HEK293 (cell line): ENCODE data around the gene CD177.

ENCODE experiments used
- CTCF ChIA-PET: fragments of 350-600 bp; formaldehyde crosslinking; extraction: SDS; loops from one replicate; lab custom pipeline; 2021; ENCODE audit warnings: antibody characterized with exemption; lab: Yijun Ruan, JAX
- POLR2A ChIA-PET: fragments of 300-600 bp; formaldehyde crosslinking; extraction: SDS; loops from one replicate; lab custom pipeline; 2020; ENCODE audit warnings: antibody characterized with exemption, inconsistent platforms; lab: Yijun Ruan, JAX
- H3K27ac ChIP-seq: fragments of 200-500 bp; sonication (Bioruptor generic); 2 replicates; pipeline ENCODE4 v1.5.1; 2014; ENCODE audit warnings: low read depth, low read length, control low read depth, inconsistent platforms; ENCODE audit errors: extremely low read depth
- H3K36me3 ChIP-seq, 2 experiments: fragments of 200-500 bp in 1 of 2; sonication (Bioruptor generic) in 1 of 2; 1 replicate in 1 of 2; 2 replicates in 1 of 2; pipeline ENCODE4 v1.5.1; 2014 to 2017; ENCODE audit warnings: inconsistent platforms in 2 of 2, low read length in 2 of 2; ENCODE audit not compliant: control insufficient read depth in 2 of 2, insufficient read depth in 1 of 2
- H3K4me1 ChIP-seq: fragments of 200-500 bp; sonication (Bioruptor generic); 2 replicates; pipeline ENCODE4 v1.5.1; 2014; ENCODE audit warnings: mild to moderate bottlenecking, low read length, inconsistent platforms; ENCODE audit not compliant: control insufficient read depth, insufficient read depth
- H3K4me3 ChIP-seq: 2 replicates; pipeline ENCODE4 v1.5.1; 2011; ENCODE audit warnings: low read depth, mild to moderate bottlenecking, control low read depth, low read length, moderate library complexity
- H3K9me3 ChIP-seq: fragments of 200-500 bp; sonication (Bioruptor generic); 2 replicates; pipeline ENCODE4 v1.5.1; 2014; ENCODE audit warnings: low read depth, low read length, inconsistent platforms; ENCODE audit not compliant: control insufficient read depth, insufficient read depth
- HOXC10 ChIP-seq: sonication (generic); formaldehyde crosslinking; IDR thresholded peaks from 2 replicates; pipeline ENCODE4 v1.8.1; 2023; ENCODE audit warnings: mild to moderate bottlenecking, missing genetic modification reagents
- KLF10 ChIP-seq: fragments of 450-650 bp; IDR thresholded peaks from 2 replicates; pipeline ENCODE4 v1.5.1; 2018; ENCODE audit warnings: missing biosample characterization, mild to moderate bottlenecking, missing genetic modification characterization
- OSR2 ChIP-seq: fragments of 450-650 bp; formaldehyde crosslinking; IDR thresholded peaks from 2 replicates; pipeline ENCODE4 v1.5.1; 2016; ENCODE audit warnings: missing biosample characterization, missing genetic modification characterization
- PRDM10 ChIP-seq: fragments of 450-650 bp; formaldehyde crosslinking; IDR thresholded peaks from 2 replicates; pipeline ENCODE4 v1.5.1; 2016; ENCODE audit warnings: missing biosample characterization, missing genetic modification characterization
- ZBTB20 ChIP-seq: fragments of 450-650 bp; formaldehyde crosslinking; IDR thresholded peaks from 2 replicates; pipeline ENCODE4 v1.5.1; 2016; ENCODE audit warnings: missing biosample characterization, missing genetic modification characterization
- ZFP69B ChIP-seq: fragments of 450-650 bp; formaldehyde crosslinking; IDR thresholded peaks from 2 replicates; pipeline ENCODE4 v1.5.1; 2016; ENCODE audit warnings: missing biosample characterization, missing genetic modification characterization
- ZNF311 ChIP-seq: fragments of 450-650 bp; formaldehyde crosslinking; IDR thresholded peaks from 2 replicates; pipeline ENCODE4 v1.5.1; 2017; ENCODE audit warnings: missing biosample characterization, missing genetic modification characterization, borderline replicate concordance
- ZNF510 ChIP-seq: fragments of 450-650 bp; formaldehyde crosslinking; IDR thresholded peaks from 2 replicates; pipeline ENCODE4 v1.5.1; 2018; ENCODE audit warnings: mild to moderate bottlenecking, missing genetic modification characterization, missing biosample characterization; ENCODE audit not compliant: insufficient replicate concordance
- ZNF76 ChIP-seq: fragments of 450-650 bp; formaldehyde crosslinking; IDR thresholded peaks from 2 replicates; pipeline ENCODE4; 2016; ENCODE audit warnings: low read depth, missing biosample characterization, missing genetic modification characterization, borderline replicate concordance
- ZNF830 ChIP-seq: fragments of 450-650 bp; IDR thresholded peaks from 2 replicates; pipeline ENCODE4 v1.5.0; 2018; ENCODE audit warnings: missing biosample characterization, missing genetic modification characterization, low read depth, mild to moderate bottlenecking, moderate library complexity
- ZXDB ChIP-seq: fragments of 450-650 bp; formaldehyde crosslinking; IDR thresholded peaks from 2 replicates; pipeline ENCODE4 v1.5.1; 2016; ENCODE audit warnings: missing biosample characterization, missing genetic modification characterization
- TF ChIP-seq, protein P1 (sequence below): fragments of 450-650 bp; formaldehyde crosslinking; IDR thresholded peaks from 2 replicates; pipeline ENCODE4 v1.5.1; 2016; ENCODE audit warnings: missing biosample characterization, missing genetic modification characterization, borderline replicate concordance
- TF ChIP-seq, protein P2 (sequence below): fragments of 450-650 bp; IDR thresholded peaks from 2 replicates; pipeline ENCODE4 v1.5.1; 2018; ENCODE audit warnings: missing biosample characterization, mild to moderate bottlenecking, missing genetic modification characterization
- TF ChIP-seq, protein P3 (sequence below): fragments of 450-650 bp; formaldehyde crosslinking; IDR thresholded peaks from 2 replicates; pipeline ENCODE4 v1.5.1; 2016; ENCODE audit warnings: missing biosample characterization, missing genetic modification characterization
- TF ChIP-seq, protein P4 (sequence below): fragments of 450-650 bp; formaldehyde crosslinking; IDR thresholded peaks from 2 replicates; pipeline ENCODE4 v1.5.1; 2017; ENCODE audit warnings: missing biosample characterization, missing genetic modification characterization

Gene CD177

DNA sequence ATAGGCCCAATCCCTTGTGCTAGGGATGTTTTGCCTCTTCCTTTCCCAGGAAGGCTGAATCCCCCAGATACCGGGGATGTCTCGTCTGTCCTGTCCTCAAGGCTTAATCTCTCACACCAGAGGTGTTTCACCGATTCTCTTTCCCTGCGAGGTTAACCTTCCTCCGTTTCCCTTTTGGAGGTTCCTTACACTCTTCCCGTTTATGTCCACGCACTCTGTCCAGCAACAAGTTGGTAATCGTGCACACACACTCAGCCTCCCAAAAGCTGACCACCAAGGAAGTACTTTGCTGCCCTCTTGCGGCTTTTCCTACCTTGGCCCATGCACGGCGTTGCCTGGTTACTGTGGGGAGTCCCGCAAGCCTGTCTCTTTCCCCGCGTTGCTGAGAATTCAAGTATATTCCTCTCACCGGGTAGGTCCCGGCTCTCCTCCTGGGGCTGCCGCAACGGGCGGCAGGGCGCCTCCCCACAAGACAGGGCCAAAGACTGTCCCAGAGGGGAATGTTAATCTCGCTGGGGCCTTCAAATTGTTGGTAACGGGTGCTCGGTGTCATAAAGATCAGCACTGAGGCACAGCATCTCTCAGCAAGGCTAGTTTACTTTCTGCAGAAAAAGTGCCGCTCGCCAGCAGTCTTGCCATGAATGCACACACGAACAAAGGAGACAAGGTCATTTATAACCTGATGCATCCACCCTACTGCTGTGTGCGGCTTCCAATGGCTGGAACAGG, 36.7 kb upstream of the CD177 start (continued):
- TF ChIP-seq, protein P1, sequence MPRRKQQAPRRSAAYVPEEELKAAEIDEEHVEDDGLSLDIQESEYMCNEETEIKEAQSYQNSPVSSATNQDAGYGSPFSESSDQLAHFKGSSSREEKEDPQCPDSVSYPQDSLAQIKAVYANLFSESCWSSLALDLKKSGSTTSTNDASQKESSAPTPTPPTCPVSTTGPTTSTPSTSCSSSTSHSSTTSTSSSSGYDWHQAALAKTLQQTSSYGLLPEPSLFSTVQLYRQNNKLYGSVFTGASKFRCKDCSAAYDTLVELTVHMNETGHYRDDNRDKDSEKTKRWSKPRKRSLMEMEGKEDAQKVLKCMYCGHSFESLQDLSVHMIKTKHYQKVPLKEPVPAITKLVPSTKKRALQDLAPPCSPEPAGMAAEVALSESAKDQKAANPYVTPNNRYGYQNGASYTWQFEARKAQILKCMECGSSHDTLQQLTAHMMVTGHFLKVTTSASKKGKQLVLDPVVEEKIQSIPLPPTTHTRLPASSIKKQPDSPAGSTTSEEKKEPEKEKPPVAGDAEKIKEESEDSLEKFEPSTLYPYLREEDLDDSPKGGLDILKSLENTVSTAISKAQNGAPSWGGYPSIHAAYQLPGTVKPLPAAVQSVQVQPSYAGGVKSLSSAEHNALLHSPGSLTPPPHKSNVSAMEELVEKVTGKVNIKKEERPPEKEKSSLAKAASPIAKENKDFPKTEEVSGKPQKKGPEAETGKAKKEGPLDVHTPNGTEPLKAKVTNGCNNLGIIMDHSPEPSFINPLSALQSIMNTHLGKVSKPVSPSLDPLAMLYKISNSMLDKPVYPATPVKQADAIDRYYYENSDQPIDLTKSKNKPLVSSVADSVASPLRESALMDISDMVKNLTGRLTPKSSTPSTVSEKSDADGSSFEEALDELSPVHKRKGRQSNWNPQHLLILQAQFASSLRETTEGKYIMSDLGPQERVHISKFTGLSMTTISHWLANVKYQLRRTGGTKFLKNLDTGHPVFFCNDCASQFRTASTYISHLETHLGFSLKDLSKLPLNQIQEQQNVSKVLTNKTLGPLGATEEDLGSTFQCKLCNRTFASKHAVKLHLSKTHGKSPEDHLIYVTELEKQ (tag by site-specific recombination) = no peak
- TF ChIP-seq, protein P2, sequence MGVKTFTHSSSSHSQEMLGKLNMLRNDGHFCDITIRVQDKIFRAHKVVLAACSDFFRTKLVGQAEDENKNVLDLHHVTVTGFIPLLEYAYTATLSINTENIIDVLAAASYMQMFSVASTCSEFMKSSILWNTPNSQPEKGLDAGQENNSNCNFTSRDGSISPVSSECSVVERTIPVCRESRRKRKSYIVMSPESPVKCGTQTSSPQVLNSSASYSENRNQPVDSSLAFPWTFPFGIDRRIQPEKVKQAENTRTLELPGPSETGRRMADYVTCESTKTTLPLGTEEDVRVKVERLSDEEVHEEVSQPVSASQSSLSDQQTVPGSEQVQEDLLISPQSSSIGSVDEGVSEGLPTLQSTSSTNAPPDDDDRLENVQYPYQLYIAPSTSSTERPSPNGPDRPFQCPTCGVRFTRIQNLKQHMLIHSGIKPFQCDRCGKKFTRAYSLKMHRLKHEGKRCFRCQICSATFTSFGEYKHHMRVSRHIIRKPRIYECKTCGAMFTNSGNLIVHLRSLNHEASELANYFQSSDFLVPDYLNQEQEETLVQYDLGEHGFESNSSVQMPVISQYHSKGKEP = no peak; the same call in 1 of the 2 replicates

- H3K4me3 ChIP-seq = no peak overlapping the region
- TF ChIP-seq OSR2 (tag by site-specific recombination) = no peak
- no peak for TF ChIP-seq PRDM10 (tag by site-specific recombination)
- no peak for TF ChIP-seq ZBTB20 (tag by site-specific recombination)
- TF ChIP-seq, protein P3, sequence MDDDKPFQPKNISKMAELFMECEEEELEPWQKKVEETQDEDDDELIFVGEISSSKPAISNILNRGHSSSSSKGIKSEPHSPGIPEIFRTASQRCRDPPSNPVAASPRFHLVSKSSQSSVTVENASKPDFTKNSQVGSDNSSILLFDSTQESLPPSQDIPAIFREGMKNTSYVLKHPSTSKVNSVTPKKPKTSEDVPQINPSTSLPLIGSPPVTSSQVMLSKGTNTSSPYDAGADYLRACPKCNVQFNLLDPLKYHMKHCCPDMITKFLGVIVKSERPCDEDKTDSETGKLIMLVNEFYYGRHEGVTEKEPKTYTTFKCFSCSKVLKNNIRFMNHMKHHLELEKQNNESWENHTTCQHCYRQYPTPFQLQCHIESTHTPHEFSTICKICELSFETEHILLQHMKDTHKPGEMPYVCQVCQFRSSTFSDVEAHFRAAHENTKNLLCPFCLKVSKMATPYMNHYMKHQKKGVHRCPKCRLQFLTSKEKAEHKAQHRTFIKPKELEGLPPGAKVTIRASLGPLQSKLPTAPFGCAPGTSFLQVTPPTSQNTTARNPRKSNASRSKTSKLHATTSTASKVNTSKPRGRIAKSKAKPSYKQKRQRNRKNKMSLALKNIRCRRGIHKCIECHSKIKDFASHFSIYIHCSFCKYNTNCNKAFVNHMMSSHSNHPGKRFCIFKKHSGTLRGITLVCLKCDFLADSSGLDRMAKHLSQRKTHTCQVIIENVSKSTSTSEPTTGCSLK = no peak
- no peak for TF ChIP-seq ZNF311
- TF ChIP-seq ZNF830 (tag by site-specific recombination) = no peak
- TF ChIP-seq, protein P4, sequence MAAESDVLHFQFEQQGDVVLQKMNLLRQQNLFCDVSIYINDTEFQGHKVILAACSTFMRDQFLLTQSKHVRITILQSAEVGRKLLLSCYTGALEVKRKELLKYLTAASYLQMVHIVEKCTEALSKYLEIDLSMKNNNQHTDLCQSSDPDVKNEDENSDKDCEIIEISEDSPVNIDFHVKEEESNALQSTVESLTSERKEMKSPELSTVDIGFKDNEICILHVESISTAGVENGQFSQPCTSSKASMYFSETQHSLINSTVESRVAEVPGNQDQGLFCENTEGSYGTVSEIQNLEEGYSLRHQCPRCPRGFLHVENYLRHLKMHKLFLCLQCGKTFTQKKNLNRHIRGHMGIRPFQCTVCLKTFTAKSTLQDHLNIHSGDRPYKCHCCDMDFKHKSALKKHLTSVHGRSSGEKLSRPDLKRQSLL (tag by site-specific recombination) = no peak
- no peak for TF ChIP-seq KLF10
- TF ChIP-seq ZXDB = no peak
- no peak for TF ChIP-seq ZNF76 (tag by site-specific recombination)
- no peak; the same call in 1 of the 2 replicates for TF ChIP-seq ZFP69B
- TF ChIP-seq ZNF510 (tag by site-specific recombination) = no peak
- no peak for TF ChIP-seq HOXC10
- H3K36me3 ChIP-seq = no peaks in the 10 kb centered on the region
- H3K9me3 ChIP-seq = peaks cover 2% of the 10 kb centered on the region; the same call in 1 of the 2 replicates
- peaks cover 3% of the 10 kb centered on the region; the same call in 1 of the 2 replicates for H3K4me1 ChIP-seq
- ChIA-PET POLR2A (no interaction called here), CTCF (interaction anchor here (0.7 to 6.4 kb wide), 23 partner anchors 10 to 525 kb away, joined by 3 to 68 read pairs (median 4); no protein-coding TSS in a partner anchor)
- H3K27ac ChIP-seq = no peak overlapping the region
These were observed 35.3 kb upstream of the CD177 start for GRCh38 chr19:43318203-43318602.
